Panc1 (cell line): ENCODE measurements around the gene ZFPL1. TPM values are rescaled to one million over a fixed set of nuclear protein-coding genes. Genes with fewer than 3 reads are reported as not detected.

Experiments used
- ATAC-seq: fragments of 200-7000 bp; cut with Tn5 transposase; 2 replicates; pipeline ENCODE4 v1.9.1; 2020; ENCODE audit warnings: mild to moderate bottlenecking, moderate library complexity
- Bru-seq: library from RNA; stranded (reverse); fragments of 400-500 nt; gene quantifications from one replicate; lab custom pipeline; 2021; lab: Mats Ljungman, UMichigan
- BruChase-seq, 2 experiments: library from RNA; stranded (reverse); fragments of 400-500 nt; gene quantifications; one replicate each; lab custom pipeline; 2021; lab: Mats Ljungman, UMichigan
- BruUV-seq: library from RNA; stranded (reverse); fragments of 400-500 nt; replicated peaks from 2 replicates; lab custom pipeline; 2021; lab: Mats Ljungman, UMichigan
- CTCF ChIA-PET: fragments of 300-600 bp; sonication (Branson Sonifier 250); formaldehyde crosslinking; loops from one replicate; lab custom pipeline; 2022; ENCODE audit warnings: antibody characterized with exemption; lab: Charles Lee
- POLR2A ChIA-PET: fragments of 300-600 bp; sonication (Branson Sonifier 250); formaldehyde crosslinking; loops from one replicate; lab custom pipeline; 2022; ENCODE audit warnings: antibody characterized with exemption; lab: Charles Lee
- DNase-seq: peaks from one replicate; pipeline ENCODE4 v3.0.0-alpha.2; 2010; ENCODE audit warnings: low read depth, low spot score
- H3K27ac ChIP-seq: 2 replicates; pipeline ENCODE4 v1.5.1; 2011; ENCODE audit warnings: mild to moderate bottlenecking, low read length, inconsistent platforms
- H3K27me3 ChIP-seq: fragments of 200-500 bp; sonication (Bioruptor generic); 2 replicates; pipeline ENCODE4 v1.6.0; 2014; ENCODE audit warnings: low read length, inconsistent platforms; ENCODE audit not compliant: control insufficient read depth, insufficient read depth
- H3K36me3 ChIP-seq: fragments of 200-500 bp; sonication (Bioruptor generic); 2 replicates; pipeline ENCODE4 v1.5.1; 2014; ENCODE audit warnings: inconsistent platforms, mild to moderate bottlenecking, low read length, moderate library complexity; ENCODE audit not compliant: control insufficient read depth, insufficient read depth
- H3K4me1 ChIP-seq: 2 replicates; pipeline ENCODE4 v1.5.1; 2011; ENCODE audit warnings: inconsistent platforms, mild to moderate bottlenecking, low read length, moderate library complexity; ENCODE audit not compliant: control insufficient read depth, insufficient read depth
- H3K4me3 ChIP-seq, 2 experiments: 2 replicates each; pipeline ENCODE4 v1.5.1; 2011 to 2012; ENCODE audit warnings: low read depth in 2 of 2, low read length in 2 of 2, mild to moderate bottlenecking in 2 of 2, inconsistent platforms in 1 of 2, moderate library complexity in 1 of 2
- H3K9me3 ChIP-seq: fragments of 200-500 bp; sonication (Bioruptor generic); 2 replicates; pipeline ENCODE4 v1.5.1; 2014; ENCODE audit warnings: low read depth, mild to moderate bottlenecking, inconsistent platforms, low read length, moderate library complexity; ENCODE audit not compliant: control insufficient read depth, insufficient read depth
- POLR2AphosphoS5 ChIP-seq: IDR thresholded peaks from 2 replicates; pipeline ENCODE4 v1.6.1; 2012; ENCODE audit warnings: mild to moderate bottlenecking, low read depth, low read length, moderate library complexity
- SIN3A ChIP-seq: IDR thresholded peaks from 2 replicates; pipeline ENCODE4 v1.6.1; 2012; ENCODE audit warnings: low read depth, mild to moderate bottlenecking, low read length, moderate library complexity, borderline replicate concordance; ENCODE audit not compliant: insufficient read depth
- TCF7L2 ChIP-seq: IDR thresholded peaks from 2 replicates; pipeline ENCODE4 v1.6.1; 2011; ENCODE audit warnings: mild to moderate bottlenecking, low read depth, low read length, inconsistent platforms
- in situ Hi-C: cut with HindIII; loops from 2 replicates; pipeline ENCODE4 v1.10.0; 2016; ENCODE audit warnings: low sequenced_read_pairs, low pct_unique_long_range_greater_than_20kb
- intact Hi-C: fragments of 100-400 bp; cut with micrococcal nuclease; formaldehyde crosslinking; loops from one replicate; pipeline ENCODE4 v1.10.0; 2022; ENCODE audit not compliant: unreplicated experiment
- long read RNA-seq: library from polyadenylated mRNA; unstranded; transcript quantifications from one replicate; pipeline ENCODE4 v2.0.0, GENCODE V29; 2021; ENCODE audit not compliant: unreplicated experiment
- polyA plus RNA-seq: library from polyadenylated mRNA; unstranded; fragments of >200 nt; gene quantifications from one replicate; pipeline ENCODE4 v1.2.1, GENCODE V29; 2012; ENCODE audit warnings: missing spikeins; ENCODE audit not compliant: insufficient read length
- total RNA-seq: library from RNA; stranded (reverse); gene quantifications from one replicate; pipeline ENCODE4 v1.2.1, GENCODE V29; 2021; ENCODE audit not compliant: unreplicated experiment
- TF ChIP-seq, protein P1 (sequence below), 2 experiments: IDR thresholded peaks; 2 replicates each; pipeline ENCODE4 v1.6.1; 2011 to 2012; ENCODE audit warnings: low read depth in 2 of 2, control low read depth in 1 of 2, low read length in 1 of 2, mild to moderate bottlenecking in 1 of 2, moderate library complexity in 1 of 2; ENCODE audit not compliant: insufficient read depth in 1 of 2
- TF ChIP-seq, protein P2 (sequence below): fragments of 450-650 bp; IDR thresholded peaks from 2 replicates; pipeline ENCODE4 v1.5.1; 2017; ENCODE audit warnings: mild to moderate bottlenecking

Gene ZFPL1
- 68.4 TPM for total RNA-seq
- polyA plus RNA-seq: 80.6 TPM
- percentile 85 among the genes with signal in this experiment for Bru-seq, nascent RNA
- BruChase-seq, experiment 1, labeled RNA remaining after a 2-hour chase: percentile 89 among the genes with signal in this experiment
- percentile 93 among the genes with signal in this experiment for BruChase-seq, experiment 2, labeled RNA remaining after a 6-hour chase
- long read RNA-seq, transcript ZFPL1-201 (8 exons, 1,371 nt): major isoform, 37 of 84 reads
- long read RNA-seq, partial matches to known transcripts: 37 of 84 reads
- long read RNA-seq, other reads (novel, unspliced or antisense): 7 of 84 reads

DNA sequence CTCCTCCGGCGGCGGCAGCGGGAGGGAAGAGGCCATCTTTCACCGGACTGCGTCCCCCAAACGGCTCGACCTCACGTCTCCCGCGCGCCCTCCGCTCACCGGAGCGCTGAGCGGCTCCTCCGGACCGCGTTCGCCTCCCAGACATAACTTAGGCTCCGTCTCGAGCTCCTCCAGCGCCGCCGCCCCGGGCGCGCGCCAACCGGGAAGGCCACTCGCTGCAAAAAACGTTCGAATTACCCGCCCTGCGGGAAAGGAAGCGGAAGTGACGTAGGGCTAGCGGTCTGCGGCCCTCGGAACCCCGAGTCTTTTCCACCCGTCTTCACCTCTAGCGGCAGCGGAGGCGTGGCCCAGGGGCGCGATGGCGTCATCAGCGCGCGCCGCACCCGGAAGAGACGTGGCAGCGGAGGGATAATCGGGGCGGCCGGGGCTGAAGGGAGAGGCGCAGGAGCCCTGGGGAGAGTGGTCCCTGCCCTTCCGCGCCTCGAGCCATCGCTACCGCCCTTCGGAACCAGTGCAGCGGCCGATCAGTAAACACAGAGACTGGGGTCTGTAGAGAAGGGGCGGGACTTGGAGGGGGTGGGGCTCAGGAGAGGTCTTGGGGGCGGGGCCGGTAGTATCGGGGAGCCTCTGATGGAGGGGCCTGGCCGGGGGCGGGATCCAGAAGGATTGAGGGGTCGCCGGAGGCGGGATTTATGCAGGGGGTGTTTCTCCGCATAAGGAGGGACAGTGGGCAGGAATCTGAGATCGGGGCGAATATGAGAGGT is at the start of gene ZFPL1, which contains the start of gene CDCA5:
Gene ZFPL1, plus strand, starts transcription at position 389 of the 764 bp plus-strand sequence. CDS start 477 bp downstream, outside the sequence.
Gene CDCA5, minus strand, starts transcription at position 207 of the 764 bp plus-strand sequence. Its CDS starts 62 bp downstream, at position 145.
- Histone ChIP-seq H3K4me3 (peak within 1 kb of the TSS; percentile 81 to 99), H3K4me1 (peaks cover 20% of the 10 kb centered on the region), H3K27ac (peak within 1 kb of the TSS; percentile 96), H3K27me3 (no peaks in the 10 kb centered on the region), H3K9me3 (no peaks in the 10 kb centered on the region), H3K36me3 (peaks cover 8% of the 10 kb centered on the region)
- CTCF ChIA-PET: no interaction called here
- in situ Hi-C loops (no loop called here), intact Hi-C loops (no loop called here)
- BruUV-seq: no TSS peak
- peak; percentile 99 for TF ChIP-seq SIN3A
- TF ChIP-seq, protein P1, sequence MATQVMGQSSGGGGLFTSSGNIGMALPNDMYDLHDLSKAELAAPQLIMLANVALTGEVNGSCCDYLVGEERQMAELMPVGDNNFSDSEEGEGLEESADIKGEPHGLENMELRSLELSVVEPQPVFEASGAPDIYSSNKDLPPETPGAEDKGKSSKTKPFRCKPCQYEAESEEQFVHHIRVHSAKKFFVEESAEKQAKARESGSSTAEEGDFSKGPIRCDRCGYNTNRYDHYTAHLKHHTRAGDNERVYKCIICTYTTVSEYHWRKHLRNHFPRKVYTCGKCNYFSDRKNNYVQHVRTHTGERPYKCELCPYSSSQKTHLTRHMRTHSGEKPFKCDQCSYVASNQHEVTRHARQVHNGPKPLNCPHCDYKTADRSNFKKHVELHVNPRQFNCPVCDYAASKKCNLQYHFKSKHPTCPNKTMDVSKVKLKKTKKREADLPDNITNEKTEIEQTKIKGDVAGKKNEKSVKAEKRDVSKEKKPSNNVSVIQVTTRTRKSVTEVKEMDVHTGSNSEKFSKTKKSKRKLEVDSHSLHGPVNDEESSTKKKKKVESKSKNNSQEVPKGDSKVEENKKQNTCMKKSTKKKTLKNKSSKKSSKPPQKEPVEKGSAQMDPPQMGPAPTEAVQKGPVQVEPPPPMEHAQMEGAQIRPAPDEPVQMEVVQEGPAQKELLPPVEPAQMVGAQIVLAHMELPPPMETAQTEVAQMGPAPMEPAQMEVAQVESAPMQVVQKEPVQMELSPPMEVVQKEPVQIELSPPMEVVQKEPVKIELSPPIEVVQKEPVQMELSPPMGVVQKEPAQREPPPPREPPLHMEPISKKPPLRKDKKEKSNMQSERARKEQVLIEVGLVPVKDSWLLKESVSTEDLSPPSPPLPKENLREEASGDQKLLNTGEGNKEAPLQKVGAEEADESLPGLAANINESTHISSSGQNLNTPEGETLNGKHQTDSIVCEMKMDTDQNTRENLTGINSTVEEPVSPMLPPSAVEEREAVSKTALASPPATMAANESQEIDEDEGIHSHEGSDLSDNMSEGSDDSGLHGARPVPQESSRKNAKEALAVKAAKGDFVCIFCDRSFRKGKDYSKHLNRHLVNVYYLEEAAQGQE (IDR thresholded peaks at IDR 0.05; ENCODE audit: insufficient read depth in 1 of 2, low read depth in 2 of 2, low read length in 1 of 2): peak in 1 of 2 experiments; percentile 60; a peak in 1 of 4 replicates
- TF ChIP-seq, protein P2, sequence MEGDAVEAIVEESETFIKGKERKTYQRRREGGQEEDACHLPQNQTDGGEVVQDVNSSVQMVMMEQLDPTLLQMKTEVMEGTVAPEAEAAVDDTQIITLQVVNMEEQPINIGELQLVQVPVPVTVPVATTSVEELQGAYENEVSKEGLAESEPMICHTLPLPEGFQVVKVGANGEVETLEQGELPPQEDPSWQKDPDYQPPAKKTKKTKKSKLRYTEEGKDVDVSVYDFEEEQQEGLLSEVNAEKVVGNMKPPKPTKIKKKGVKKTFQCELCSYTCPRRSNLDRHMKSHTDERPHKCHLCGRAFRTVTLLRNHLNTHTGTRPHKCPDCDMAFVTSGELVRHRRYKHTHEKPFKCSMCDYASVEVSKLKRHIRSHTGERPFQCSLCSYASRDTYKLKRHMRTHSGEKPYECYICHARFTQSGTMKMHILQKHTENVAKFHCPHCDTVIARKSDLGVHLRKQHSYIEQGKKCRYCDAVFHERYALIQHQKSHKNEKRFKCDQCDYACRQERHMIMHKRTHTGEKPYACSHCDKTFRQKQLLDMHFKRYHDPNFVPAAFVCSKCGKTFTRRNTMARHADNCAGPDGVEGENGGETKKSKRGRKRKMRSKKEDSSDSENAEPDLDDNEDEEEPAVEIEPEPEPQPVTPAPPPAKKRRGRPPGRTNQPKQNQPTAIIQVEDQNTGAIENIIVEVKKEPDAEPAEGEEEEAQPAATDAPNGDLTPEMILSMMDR: no peak
- no peak for TF ChIP-seq TCF7L2
- peak; percentile 92 for TF ChIP-seq POLR2AphosphoS5
- POLR2A ChIA-PET: no interaction called here
- ATAC-seq: peak; percentile 98
- peak; percentile 73 for DNase-seq

DNA sequence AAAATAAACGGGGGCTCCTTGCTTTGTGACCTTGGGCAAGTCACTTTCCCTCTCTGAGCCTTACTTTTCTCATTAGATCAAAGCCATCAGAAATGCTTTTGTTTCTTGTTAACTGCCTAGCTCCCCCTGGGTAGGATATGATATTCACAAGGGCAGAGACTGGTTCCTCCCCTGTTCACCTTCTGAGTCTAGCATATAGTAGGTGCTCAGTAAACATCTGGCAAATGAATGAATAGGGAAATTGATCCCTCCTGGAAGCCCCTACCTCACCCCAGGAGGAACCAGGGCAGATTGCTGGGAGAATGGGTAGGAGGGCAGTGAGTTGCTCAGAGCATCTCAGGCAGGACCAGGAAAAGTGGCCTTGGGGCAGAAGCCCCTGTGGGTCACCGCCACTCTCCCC is 49.6 kb upstream of the ZFPL1 start:
- CTCF ChIA-PET: no interaction called here
- no peaks in the 10 kb centered on the region for H3K36me3 ChIP-seq
- TF ChIP-seq, protein P1 (IDR thresholded peaks at IDR 0.05; ENCODE audit: insufficient read depth in 1 of 2, low read depth in 2 of 2, low read length in 1 of 2): no peak
- TF ChIP-seq, protein P2: no peak
- TF ChIP-seq TCF7L2 (no peak), SIN3A (no peak), POLR2AphosphoS5 (no peak)
- ATAC-seq (no peak), DNase-seq (no peak)
- POLR2A ChIA-PET: no interaction called here
- no TSS peak for BruUV-seq
- no peaks in the 10 kb centered on the region for H3K4me1 ChIP-seq
- H3K27me3 ChIP-seq: no peaks in the 10 kb centered on the region
- no peak overlapping the region for H3K4me3 ChIP-seq
- intact Hi-C loops: no loop called here
- H3K27ac ChIP-seq: no peak overlapping the region
- in situ Hi-C loops: no loop called here
- no peaks in the 10 kb centered on the region for H3K9me3 ChIP-seq
